Peyer's patch (tissue), 4 donors: Measurements from ENCODE around the gene IMMT. TPM values are rescaled to one million over a fixed set of nuclear protein-coding genes. Genes with fewer than 3 reads are reported as not detected.

Experiments
- DNase-seq, 3 donors: peaks; one replicate each; pipeline ENCODE4 v3.0.0-alpha.2; 2017 to 2019
- H3K27ac ChIP-seq, 4 donors: fragments of 200-600 bp; sonication (generic); one replicate each; pipeline ENCODE4 v1.5.1; 2016 to 2019
- H3K27me3 ChIP-seq, 2 donors: fragments of 200-600 bp; sonication (generic); one replicate each; pipeline ENCODE4 v1.5.1; 2019
- H3K36me3 ChIP-seq, 3 donors: fragments of 200-600 bp; sonication (generic); one replicate each; pipeline ENCODE4 v1.5.1; 2016 to 2019
- H3K4me1 ChIP-seq, 4 donors: fragments of 200-600 bp; sonication (generic); one replicate each; pipeline ENCODE4 v1.5.1; 2016 to 2019
- H3K4me3 ChIP-seq, 4 donors: fragments of 200-600 bp; sonication (generic); 1 replicate in 3 of 4; 2 replicates in 1 of 4; pipeline ENCODE4 v1.5.1; 2016 to 2019; ENCODE audit warnings: mild to moderate bottlenecking in 1 of 4
- H3K9me3 ChIP-seq, 4 donors: fragments of 200-600 bp; sonication (generic); one replicate each; pipeline ENCODE4 v1.5.1; 2016 to 2019; ENCODE audit warnings: mild to moderate bottlenecking in 1 of 4
- POLR2A ChIP-seq, 2 donors: fragments of 450-650 bp; IDR thresholded peaks; one replicate each; pipeline ENCODE4 v1.5.1; 2017; ENCODE audit warnings: antibody characterized with exemption in 2 of 2, mild to moderate bottlenecking in 2 of 2, moderate library complexity in 2 of 2
- total RNA-seq, 4 donors: library from RNA; depleted of rRNA; stranded (reverse); fragments of >200 nt; gene quantifications; one replicate each; pipeline ENCODE4 v1.1.0, GENCODE V29; 2016
- TF ChIP-seq, protein P1 (sequence below), 6 experiments: fragments of 450-650 bp in 4 of 6; fragments of 200-600 bp in 2 of 6; sonication (generic) in 1 of 6; IDR thresholded peaks; one replicate each; pipeline ENCODE4 v1.5.1; 2017 to 2019; ENCODE audit warnings: antibody characterized with exemption in 6 of 6, mild to moderate bottlenecking in 3 of 6, moderate library complexity in 1 of 6

The IMMT gene
- total RNA-seq, 4 donors from 2014 or later, result 53.8 to 126 (median 67.6) TPM

DNA sequence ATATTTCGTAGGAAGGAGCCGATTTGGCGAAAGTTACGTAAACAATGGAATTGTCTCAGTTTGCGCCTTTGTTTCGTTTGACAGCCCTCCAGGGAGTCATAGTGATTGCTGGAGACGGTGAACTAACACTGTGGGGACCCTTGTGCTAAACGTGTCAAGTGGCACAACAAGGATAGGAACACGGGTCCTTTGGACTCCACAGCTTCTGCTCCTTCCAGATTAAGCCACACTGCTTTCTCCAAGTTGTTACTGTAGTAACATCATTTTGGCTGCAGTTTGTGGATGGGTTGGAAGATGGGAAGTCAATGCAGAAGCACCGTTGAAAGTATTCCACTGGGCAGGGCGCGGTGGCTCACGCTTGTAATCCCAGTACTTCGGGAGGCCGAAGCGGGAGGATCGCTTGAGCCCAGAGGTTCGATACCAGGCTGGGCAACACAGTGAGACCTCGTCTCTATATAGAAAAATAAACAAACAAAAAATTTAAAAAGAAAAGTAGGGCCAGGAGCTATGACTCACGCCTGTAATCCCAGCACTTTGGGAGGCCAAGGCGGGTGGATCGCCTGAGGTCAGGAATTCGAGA lies 636 bp upstream of the IMMT start:
- Histone ChIP-seq H3K9me3 (no peaks in the 10 kb centered on the region), H3K27ac (peak overlapping the region; percentile 96 to 100 (median 100)), H3K4me3 (peak overlapping the region; percentile 72 to 99 (median 92)), H3K36me3 (no peaks in the 10 kb centered on the region), H3K27me3 (no peaks in the 10 kb centered on the region), H3K4me1 (peaks cover 0 to 27% (median 2%) of the 10 kb centered on the region in 4 donors)
- DNase-seq, result no peak
- TF ChIP-seq, protein P1, sequence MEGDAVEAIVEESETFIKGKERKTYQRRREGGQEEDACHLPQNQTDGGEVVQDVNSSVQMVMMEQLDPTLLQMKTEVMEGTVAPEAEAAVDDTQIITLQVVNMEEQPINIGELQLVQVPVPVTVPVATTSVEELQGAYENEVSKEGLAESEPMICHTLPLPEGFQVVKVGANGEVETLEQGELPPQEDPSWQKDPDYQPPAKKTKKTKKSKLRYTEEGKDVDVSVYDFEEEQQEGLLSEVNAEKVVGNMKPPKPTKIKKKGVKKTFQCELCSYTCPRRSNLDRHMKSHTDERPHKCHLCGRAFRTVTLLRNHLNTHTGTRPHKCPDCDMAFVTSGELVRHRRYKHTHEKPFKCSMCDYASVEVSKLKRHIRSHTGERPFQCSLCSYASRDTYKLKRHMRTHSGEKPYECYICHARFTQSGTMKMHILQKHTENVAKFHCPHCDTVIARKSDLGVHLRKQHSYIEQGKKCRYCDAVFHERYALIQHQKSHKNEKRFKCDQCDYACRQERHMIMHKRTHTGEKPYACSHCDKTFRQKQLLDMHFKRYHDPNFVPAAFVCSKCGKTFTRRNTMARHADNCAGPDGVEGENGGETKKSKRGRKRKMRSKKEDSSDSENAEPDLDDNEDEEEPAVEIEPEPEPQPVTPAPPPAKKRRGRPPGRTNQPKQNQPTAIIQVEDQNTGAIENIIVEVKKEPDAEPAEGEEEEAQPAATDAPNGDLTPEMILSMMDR (IDR thresholded peaks at IDR 0.05), result no peak
- no peak for TF ChIP-seq POLR2A (IDR thresholded peaks at IDR 0.05)

DNA sequence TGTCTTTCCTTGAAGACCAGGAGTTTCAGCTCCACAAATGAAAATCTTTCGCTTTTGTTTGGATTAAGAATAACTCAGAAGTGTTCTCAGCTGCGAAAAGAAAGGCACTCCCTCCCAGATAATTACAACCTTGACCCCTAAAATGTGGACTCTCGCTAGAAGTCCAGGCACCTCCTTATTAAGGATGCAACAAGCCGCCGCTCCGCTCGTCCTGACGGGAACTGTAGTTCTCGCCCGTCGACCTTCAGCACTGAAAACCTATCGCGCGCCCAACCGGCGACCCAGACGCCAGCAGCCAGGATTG lies 559 bp downstream of the IMMT start:
- no peaks in the 10 kb centered on the region for H3K36me3 ChIP-seq
- TF ChIP-seq POLR2A (IDR thresholded peaks at IDR 0.05), result no peak
- TF ChIP-seq, protein P1 (IDR thresholded peaks at IDR 0.05), result no peak
- peak overlapping the region; percentile 96 to 100 (median 100) for H3K27ac ChIP-seq
- H3K9me3 ChIP-seq, result no peaks in the 10 kb centered on the region
- peak; percentile 95 to 98 (median 97) for DNase-seq
- H3K27me3 ChIP-seq, result no peaks in the 10 kb centered on the region
- H3K4me3 ChIP-seq, result peak overlapping the region; percentile 72 to 99 (median 92)
- peaks cover 0 to 17% (median 0%) of the 10 kb centered on the region in 4 donors for H3K4me1 ChIP-seq

DNA sequence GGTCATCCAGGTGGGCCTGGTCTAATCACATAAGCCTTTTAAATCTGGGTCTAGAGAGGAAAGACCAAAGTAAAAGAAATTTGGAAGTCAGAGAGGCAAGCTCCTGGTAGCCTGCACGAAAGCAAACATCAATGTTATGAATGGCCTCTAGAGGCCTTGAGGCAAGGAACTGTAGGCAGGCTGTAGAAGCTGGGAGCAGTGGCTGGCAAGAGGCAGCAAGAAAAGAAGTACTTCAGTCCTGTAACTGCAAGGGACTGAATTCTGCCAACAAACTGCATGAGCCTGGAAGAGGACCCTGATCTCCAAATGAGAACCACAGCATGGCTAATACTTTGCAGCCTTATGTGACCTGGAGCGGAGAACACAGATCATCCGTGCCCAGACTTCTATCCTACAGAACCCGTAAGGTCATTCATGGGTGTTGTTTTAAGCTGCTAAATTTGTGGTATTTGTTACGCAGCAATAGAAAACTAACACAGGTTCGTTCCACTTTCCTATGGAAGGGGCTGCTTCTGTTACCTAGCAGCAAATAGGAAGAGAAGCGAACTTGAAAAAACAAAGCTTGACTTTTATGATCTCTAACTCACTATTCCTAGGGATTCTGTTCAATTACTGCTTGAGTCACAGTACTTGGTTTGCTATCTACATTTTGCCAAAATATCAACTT lies 1.2 kb downstream of the IMMT start:
- TF ChIP-seq, protein P1 (IDR thresholded peaks at IDR 0.05), result peak in 2 of 6 experiments; percentile 11 to 13
- no peak for TF ChIP-seq POLR2A (IDR thresholded peaks at IDR 0.05)
- Histone ChIP-seq H3K4me3 (peak overlapping the region; percentile 72 to 99 (median 92)), H3K27me3 (no peaks in the 10 kb centered on the region), H3K4me1 (peaks cover 0 to 17% (median 0%) of the 10 kb centered on the region in 4 donors), H3K9me3 (no peaks in the 10 kb centered on the region), H3K27ac (peak overlapping the region; percentile 96 to 100 (median 100)), H3K36me3 (no peaks in the 10 kb centered on the region)
- DNase-seq, result no peak

DNA sequence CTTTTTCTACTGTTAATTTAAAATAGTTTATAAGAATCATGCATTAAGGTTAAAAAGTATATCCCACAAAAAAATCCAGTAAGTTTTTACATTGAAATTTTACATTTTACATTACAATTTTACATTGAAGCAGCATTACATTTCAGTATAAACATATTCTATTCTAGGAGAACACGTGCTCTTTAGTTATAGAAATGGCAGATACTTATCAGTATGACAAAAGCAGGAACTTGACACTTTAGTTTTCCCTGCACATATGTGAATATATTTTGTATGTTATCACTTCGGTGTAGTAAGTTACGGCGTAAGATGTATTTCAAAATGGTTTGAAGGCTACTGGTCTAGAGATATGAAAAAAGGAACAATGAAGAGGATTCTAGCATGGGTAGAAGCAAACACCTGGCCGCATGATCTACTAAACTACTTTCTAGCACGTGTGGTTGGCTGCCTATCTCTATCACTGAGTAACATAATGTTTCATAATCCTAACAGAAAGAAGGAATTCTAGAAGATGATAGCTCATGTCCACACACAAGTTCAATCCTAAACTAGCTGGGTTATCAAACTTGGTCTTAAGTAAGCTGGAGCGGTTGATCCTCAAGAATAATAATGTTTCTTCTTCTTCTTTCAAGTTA lies 5.4 kb downstream of the IMMT start:
- H3K27ac ChIP-seq, result no peak overlapping the region
- H3K27me3 ChIP-seq, result no peaks in the 10 kb centered on the region
- DNase-seq, result no peak
- no peaks in the 10 kb centered on the region for H3K36me3 ChIP-seq
- TF ChIP-seq POLR2A (IDR thresholded peaks at IDR 0.05), result no peak
- TF ChIP-seq, protein P1 (IDR thresholded peaks at IDR 0.05), result no peak
- no peaks in the 10 kb centered on the region for H3K9me3 ChIP-seq
- no peak overlapping the region for H3K4me3 ChIP-seq
- peaks cover 0 to 28% (median 12%) of the 10 kb centered on the region in 4 donors for H3K4me1 ChIP-seq

DNA sequence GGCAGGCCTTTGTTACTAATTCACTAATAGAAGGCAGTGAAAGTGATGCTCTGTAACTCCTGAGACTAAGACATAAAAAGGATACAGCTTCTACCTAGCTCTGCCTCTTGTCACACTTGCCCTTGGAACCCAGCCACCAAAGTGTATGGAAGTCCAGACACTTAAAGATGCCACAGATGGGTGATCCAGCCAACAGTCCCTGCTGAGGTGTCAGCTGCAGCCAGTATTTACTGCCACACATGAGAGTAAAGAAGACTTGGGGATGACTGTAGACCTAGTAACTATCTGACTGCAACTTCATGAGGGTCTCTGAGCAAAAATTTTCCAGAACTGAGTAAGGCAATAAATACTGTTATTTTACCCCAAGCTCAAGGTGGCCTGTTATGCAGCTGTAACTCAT lies 8.8 kb downstream of the IMMT start:
- peaks cover 0 to 16% (median 12%) of the 10 kb centered on the region in 4 donors for H3K4me1 ChIP-seq
- H3K9me3 ChIP-seq, result no peaks in the 10 kb centered on the region
- TF ChIP-seq, protein P1 (IDR thresholded peaks at IDR 0.05), result no peak
- TF ChIP-seq POLR2A (IDR thresholded peaks at IDR 0.05), result no peak
- no peak for DNase-seq
- no peak overlapping the region for H3K4me3 ChIP-seq
- H3K27ac ChIP-seq, result peak overlapping the region in 3 of 4 donors; percentile 23 to 68 (median 56)
- no peaks in the 10 kb centered on the region for H3K36me3 ChIP-seq
- no peaks in the 10 kb centered on the region for H3K27me3 ChIP-seq
